MCF 10A (cell line): ENCODE results near the gene ANXA4. TPM values are rescaled to one million over a fixed set of nuclear protein-coding genes. Genes with fewer than 3 reads are reported as not detected.

Source experiments
- BruUV-seq: library from RNA; stranded (reverse); fragments of 400-500 nt; replicated peaks from 2 replicates; lab custom pipeline; 2021; lab: Mats Ljungman, UMichigan
- CTCF ChIA-PET: fragments of 300-600 bp; sonication (Branson Sonifier 250); formaldehyde crosslinking; extraction: SDS; loops from one replicate; lab custom pipeline; 2021; ENCODE audit warnings: antibody characterized with exemption, inconsistent platforms; lab: Yijun Ruan, JAX
- POLR2A ChIA-PET: fragments of 300-600, 350-650 bp; sonication (Branson Sonifier 250); formaldehyde crosslinking; extraction: SDS; loops from one replicate; lab custom pipeline; 2020; ENCODE audit warnings: antibody characterized with exemption, inconsistent platforms; lab: Yijun Ruan, JAX
- DNase-seq: peaks from one replicate; pipeline ENCODE4 v3.0.0-alpha.2; 2018; ENCODE audit not compliant: unreplicated experiment
- H3K27ac Mint-ChIP-seq: one replicate; pipeline ENCODE4 v1.8.0; 2022; ENCODE audit warnings: mild to moderate bottlenecking, low read depth, mixed read lengths; ENCODE audit not compliant: unreplicated experiment
- H3K27me3 Mint-ChIP-seq: one replicate; pipeline ENCODE4 v1.8.0; 2022; ENCODE audit warnings: mixed read lengths; ENCODE audit not compliant: insufficient read depth, unreplicated experiment
- H3K36me3 Mint-ChIP-seq: one replicate; pipeline ENCODE4 v1.8.0; 2022; ENCODE audit warnings: mild to moderate bottlenecking, moderate library complexity, mixed read lengths; ENCODE audit not compliant: insufficient read depth, unreplicated experiment
- H3K4me1 Mint-ChIP-seq: one replicate; pipeline ENCODE4 v1.8.0; 2022; ENCODE audit warnings: mixed read lengths; ENCODE audit not compliant: insufficient read depth, unreplicated experiment
- H3K4me3 Mint-ChIP-seq: one replicate; pipeline ENCODE4 v1.8.0; 2022; ENCODE audit warnings: mild to moderate bottlenecking, moderate library complexity, mixed read lengths; ENCODE audit not compliant: unreplicated experiment
- H3K9me3 Mint-ChIP-seq: one replicate; pipeline ENCODE4 v1.8.0; 2022; ENCODE audit warnings: mixed read lengths; ENCODE audit not compliant: unreplicated experiment
- intact Hi-C: fragments of 100-400 bp; cut with micrococcal nuclease; formaldehyde crosslinking; loops from 2 replicates; pipeline ENCODE4 v1.14.1; 2022
- total RNA-seq: library from RNA; stranded (reverse); gene quantifications from 2 replicates; pipeline ENCODE4 v1.2.3, GENCODE V29; 2022
- TF ChIP-seq, protein P1 (sequence below): fragments of 200-600 bp; IDR thresholded peaks from one replicate; pipeline ENCODE4 v1.8.0; 2022; ENCODE audit warnings: antibody characterized with exemption, mild to moderate bottlenecking; ENCODE audit not compliant: unreplicated experiment

The ANXA4 gene
- total RNA-seq, 1 experiment from 2014 or later = 82.9 TPM

DNA sequence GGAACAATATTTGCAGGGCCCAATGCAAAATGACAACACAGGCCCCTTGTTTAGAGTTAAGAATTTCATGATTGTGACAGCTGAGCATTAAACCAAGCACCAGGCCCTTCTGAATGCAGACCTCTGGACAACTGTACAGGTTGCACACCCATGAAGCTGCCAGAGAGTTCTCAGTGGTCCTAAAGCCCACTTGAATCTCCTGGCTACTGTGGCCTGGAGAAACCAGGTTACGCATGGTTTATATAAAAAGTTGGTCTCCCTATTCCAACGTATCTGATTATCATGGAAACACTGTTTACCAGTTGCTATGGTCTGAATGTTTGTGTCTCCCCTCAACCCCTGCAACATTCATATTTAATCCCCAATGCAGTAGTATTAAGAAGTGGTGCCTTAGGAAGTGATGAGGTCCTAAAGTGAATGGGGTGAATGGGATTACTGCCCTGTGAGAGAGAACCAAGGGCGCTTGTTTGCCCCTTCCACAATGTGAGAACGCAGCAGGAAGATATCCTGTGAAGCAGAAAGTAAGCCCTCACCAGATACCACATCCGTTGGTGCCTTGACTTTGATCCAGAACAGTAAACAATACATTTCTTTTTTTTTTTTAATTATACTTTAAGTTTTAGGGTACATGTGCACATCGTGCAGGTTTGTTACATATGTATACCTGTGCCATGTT lies 48.0 kb upstream of the ANXA4 start:
- intact Hi-C loops = no loop called here
- H3K27ac Mint-ChIP-seq = no peak overlapping the region
- CTCF ChIA-PET = interaction anchor here (0.6 to 1.2 kb wide), 2 partner anchors 146 to 309 kb away, joined by 3 read pairs; no protein-coding TSS in a partner anchor
- no peak for DNase-seq
- BruUV-seq = no TSS peak
- no peaks in the 10 kb centered on the region for H3K9me3 Mint-ChIP-seq
- TF ChIP-seq, protein P1, sequence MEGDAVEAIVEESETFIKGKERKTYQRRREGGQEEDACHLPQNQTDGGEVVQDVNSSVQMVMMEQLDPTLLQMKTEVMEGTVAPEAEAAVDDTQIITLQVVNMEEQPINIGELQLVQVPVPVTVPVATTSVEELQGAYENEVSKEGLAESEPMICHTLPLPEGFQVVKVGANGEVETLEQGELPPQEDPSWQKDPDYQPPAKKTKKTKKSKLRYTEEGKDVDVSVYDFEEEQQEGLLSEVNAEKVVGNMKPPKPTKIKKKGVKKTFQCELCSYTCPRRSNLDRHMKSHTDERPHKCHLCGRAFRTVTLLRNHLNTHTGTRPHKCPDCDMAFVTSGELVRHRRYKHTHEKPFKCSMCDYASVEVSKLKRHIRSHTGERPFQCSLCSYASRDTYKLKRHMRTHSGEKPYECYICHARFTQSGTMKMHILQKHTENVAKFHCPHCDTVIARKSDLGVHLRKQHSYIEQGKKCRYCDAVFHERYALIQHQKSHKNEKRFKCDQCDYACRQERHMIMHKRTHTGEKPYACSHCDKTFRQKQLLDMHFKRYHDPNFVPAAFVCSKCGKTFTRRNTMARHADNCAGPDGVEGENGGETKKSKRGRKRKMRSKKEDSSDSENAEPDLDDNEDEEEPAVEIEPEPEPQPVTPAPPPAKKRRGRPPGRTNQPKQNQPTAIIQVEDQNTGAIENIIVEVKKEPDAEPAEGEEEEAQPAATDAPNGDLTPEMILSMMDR = no peak
- H3K4me3 Mint-ChIP-seq = no peak overlapping the region
- H3K27me3 Mint-ChIP-seq = no peaks in the 10 kb centered on the region
- peaks cover 6% of the 10 kb centered on the region for H3K4me1 Mint-ChIP-seq
- H3K36me3 Mint-ChIP-seq = no peaks in the 10 kb centered on the region
- POLR2A ChIA-PET = no interaction called here

DNA sequence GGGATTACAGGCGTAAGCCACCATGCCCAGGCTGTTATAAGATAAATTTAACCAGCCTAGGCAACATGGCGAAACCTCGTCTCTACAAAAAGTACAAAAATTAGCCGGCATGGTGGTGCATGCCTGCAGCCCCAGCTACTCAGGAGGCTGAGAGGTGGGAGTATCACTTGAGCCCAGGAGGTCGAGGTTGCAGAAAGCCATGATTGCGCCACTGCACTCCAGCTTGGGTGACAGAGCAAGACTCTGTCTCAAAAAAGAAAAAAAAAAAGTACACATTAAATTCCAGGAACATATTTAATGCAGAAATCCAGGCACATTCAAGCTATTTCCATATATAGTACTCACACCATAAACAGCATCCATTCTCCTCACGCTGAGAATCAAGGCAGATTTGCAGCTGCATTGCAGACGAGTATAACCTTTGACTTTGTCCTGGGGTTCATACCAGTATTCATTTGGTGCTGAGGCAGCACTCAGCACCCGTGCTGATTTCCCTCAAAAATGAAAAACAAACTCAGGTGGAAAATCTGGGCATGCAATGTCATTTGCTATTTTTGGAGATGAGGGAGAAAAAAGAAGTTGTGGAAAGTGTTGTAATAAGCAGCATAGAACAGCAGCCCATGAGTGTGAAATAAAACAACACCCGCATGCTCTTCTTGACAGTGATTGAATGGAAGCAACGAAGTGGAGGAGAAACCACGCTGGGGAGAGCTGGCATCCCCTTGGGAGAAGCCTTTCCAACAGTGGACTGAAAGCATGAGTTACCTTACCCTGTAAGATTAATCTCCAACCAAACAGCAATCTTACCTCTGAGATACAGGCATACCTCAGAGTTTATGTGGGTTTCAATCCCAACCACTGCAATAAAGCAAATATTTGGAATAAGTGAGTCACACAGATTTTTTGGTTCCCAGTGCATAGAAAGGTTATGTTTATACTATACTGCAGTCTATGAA lies 46.8 kb upstream of the ANXA4 start:
- Mint-ChIP-seq H3K27me3 (no peaks in the 10 kb centered on the region), H3K36me3 (no peaks in the 10 kb centered on the region), H3K27ac (no peak overlapping the region), H3K4me3 (no peak overlapping the region), H3K9me3 (no peaks in the 10 kb centered on the region), H3K4me1 (peaks cover 6% of the 10 kb centered on the region)
- POLR2A ChIA-PET = no interaction called here
- DNase-seq = peak; percentile 30
- BruUV-seq = no TSS peak
- TF ChIP-seq, protein P1 = no peak
- intact Hi-C loops = no loop called here
- CTCF ChIA-PET = interaction anchor here (0.7 kb wide), 1 partner anchor 111 kb away, joined by 3 read pairs; no protein-coding TSS in a partner anchor

DNA sequence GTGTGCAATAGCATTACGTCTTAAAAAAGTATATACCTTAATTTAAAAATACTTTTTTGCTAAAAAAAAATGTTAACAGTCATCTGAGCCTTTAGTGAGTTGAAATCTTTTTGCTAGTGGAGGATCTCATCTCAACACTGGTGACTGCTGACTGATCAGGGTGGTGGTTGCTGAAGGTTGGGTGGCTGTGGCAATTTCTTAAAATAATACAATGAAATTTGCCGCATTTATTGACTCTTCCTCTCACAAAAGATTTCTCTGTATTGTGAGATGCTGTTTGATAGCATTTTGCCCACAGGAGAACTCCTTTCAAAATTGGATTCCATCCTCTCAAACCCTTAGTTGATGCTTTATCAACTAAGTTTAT lies 46.1 kb upstream of the ANXA4 start:
- Mint-ChIP-seq H3K4me3 (no peak overlapping the region), H3K36me3 (no peaks in the 10 kb centered on the region), H3K27ac (no peak overlapping the region), H3K9me3 (no peaks in the 10 kb centered on the region), H3K27me3 (no peaks in the 10 kb centered on the region), H3K4me1 (peaks cover 6% of the 10 kb centered on the region)
- POLR2A ChIA-PET = no interaction called here
- intact Hi-C loops = no loop called here
- CTCF ChIA-PET = interaction anchor here (1.0 to 3.5 kb wide), 2 partner anchors 13 to 28 kb away, joined by 3 to 13 read pairs; no protein-coding TSS in a partner anchor
- DNase-seq = no peak
- TF ChIP-seq, protein P1 = no peak
- no TSS peak for BruUV-seq

DNA sequence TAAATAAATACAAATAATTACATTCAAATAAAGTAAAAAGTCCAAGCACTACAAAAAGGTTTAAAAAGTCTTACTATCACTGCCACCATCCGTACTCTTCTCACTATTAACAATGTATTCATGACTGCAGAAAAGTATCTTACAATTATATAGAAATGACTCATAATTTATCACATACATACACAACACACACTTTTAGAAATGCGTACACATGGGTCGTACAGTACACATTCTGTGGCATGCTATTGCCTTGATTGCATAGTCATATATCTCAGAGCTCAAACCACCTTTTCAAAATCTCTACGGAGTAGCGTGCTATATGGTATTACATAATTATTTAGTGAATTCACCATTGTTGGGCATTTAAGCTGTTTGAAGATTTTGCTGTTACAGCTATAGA lies 41.6 kb upstream of the ANXA4 start:
- no peak overlapping the region for H3K4me3 Mint-ChIP-seq
- no peaks in the 10 kb centered on the region for H3K9me3 Mint-ChIP-seq
- intact Hi-C loops = no loop called here
- H3K36me3 Mint-ChIP-seq = no peaks in the 10 kb centered on the region
- ChIA-PET CTCF (no interaction called here), POLR2A (interaction anchor here (0.6 kb wide), 1 partner anchor 17 kb away, joined by 3 read pairs; no protein-coding TSS in a partner anchor)
- H3K4me1 Mint-ChIP-seq = peaks cover 13% of the 10 kb centered on the region
- TF ChIP-seq, protein P1 = no peak
- BruUV-seq = no TSS peak
- no peak for DNase-seq
- no peaks in the 10 kb centered on the region for H3K27me3 Mint-ChIP-seq
- H3K27ac Mint-ChIP-seq = no peak overlapping the region
